Neural cell (in vitro differentiated cells): Measurements from ENCODE around the gene PLXDC2. TPM values are rescaled to one million over a fixed set of nuclear protein-coding genes. Genes with fewer than 3 reads are reported as not detected.

ENCODE experiments used
- H2AFZ ChIP-seq: fragments of 200-600, 300-800 bp; sonication (generic), shearing (Covaris generic); 2 replicates; pipeline ENCODE4 v1.6.0; 2014; ENCODE audit warnings: low read depth, mild to moderate bottlenecking, antibody characterized with exemption, low read length, moderate library complexity
- H3F3A ChIP-seq: fragments of 200-600 bp; shearing (Covaris generic); 2 replicates; pipeline ENCODE4 v1.6.1; 2016; ENCODE audit warnings: mild to moderate bottlenecking, moderate library complexity, mixed read lengths, antibody characterized with exemption, low read length; ENCODE audit not compliant: insufficient read depth, poor library complexity, severe bottlenecking
- H3K27ac ChIP-seq: fragments of 200-600, 300-800 bp; sonication (generic), shearing (Covaris generic); 2 replicates; pipeline ENCODE4 v1.5.1; 2014; ENCODE audit warnings: mild to moderate bottlenecking, low read length, moderate library complexity
- H3K27me3 ChIP-seq: fragments of 300-800, 200-600 bp; sonication (generic), shearing (Covaris generic); 2 replicates; pipeline ENCODE4 v1.6.0; 2014; ENCODE audit warnings: mild to moderate bottlenecking, low read depth, low read length, moderate library complexity; ENCODE audit not compliant: insufficient read depth
- H3K36me3 ChIP-seq: fragments of 300-800, 200-600 bp; sonication (generic), shearing (Covaris generic); 2 replicates; pipeline ENCODE4 v1.5.1; 2014; ENCODE audit warnings: mild to moderate bottlenecking, antibody characterized with exemption, low read length, moderate library complexity; ENCODE audit not compliant: insufficient read depth
- H3K4me2 ChIP-seq: fragments of 300-800, 200-600 bp; sonication (generic), shearing (Covaris generic); 2 replicates; pipeline ENCODE4 v1.6.0; 2014; ENCODE audit warnings: mild to moderate bottlenecking, low read length
- H3K4me3 ChIP-seq: fragments of 300-800, 200-600 bp; sonication (generic), shearing (Covaris generic); 2 replicates; pipeline ENCODE4 v1.5.1; 2014; ENCODE audit warnings: mild to moderate bottlenecking, low read length, moderate library complexity
- H3K79me2 ChIP-seq: fragments of 200-600 bp; shearing (Covaris generic); replicated peaks from 2 replicates; pipeline ENCODE4 v1.6.0; 2014; ENCODE audit warnings: mild to moderate bottlenecking, low read length, moderate library complexity; ENCODE audit not compliant: insufficient read depth
- H3K9ac ChIP-seq: fragments of 300-800, 200-600 bp; sonication (generic), shearing (Covaris generic); 2 replicates; pipeline ENCODE4 v1.6.1; 2016; ENCODE audit warnings: mild to moderate bottlenecking, low read length, mixed read lengths
- H3K9me2 ChIP-seq: fragments of 200-600 bp; shearing (Covaris generic); 2 replicates; pipeline ENCODE4 v1.6.1; 2016; ENCODE audit warnings: mild to moderate bottlenecking, low read length, mixed read lengths; ENCODE audit not compliant: insufficient read depth
- H3K9me3 ChIP-seq: fragments of 200-600, 300-800 bp; sonication (generic), shearing (Covaris generic); 2 replicates; pipeline ENCODE4 v1.6.1; 2016; ENCODE audit warnings: mild to moderate bottlenecking, mixed run types, low read length, moderate library complexity, mixed read lengths
- H4K20me1 ChIP-seq: fragments of 200-600 bp; shearing (Covaris generic); 2 replicates; pipeline ENCODE4 v1.6.1; 2016; ENCODE audit warnings: mild to moderate bottlenecking, mixed run types; ENCODE audit not compliant: insufficient read depth
- EP300 ChIP-seq: fragments of 450-650 bp; conservative IDR thresholded peaks from 2 replicates; pipeline ENCODE4 v1.6.1; 2014; ENCODE audit warnings: antibody characterized with exemption, mild to moderate bottlenecking, moderate library complexity; ENCODE audit not compliant: poor library complexity, severe bottlenecking
- EZH2 ChIP-seq: fragments of 200-600, 300-800 bp; shearing (Covaris generic), sonication (generic); IDR thresholded peaks from 2 replicates; pipeline ENCODE4 v1.6.1; 2014; ENCODE audit warnings: antibody characterized with exemption, low read length, borderline replicate concordance, mild to moderate bottlenecking; ENCODE audit not compliant: insufficient read depth, poor library complexity, severe bottlenecking
- MXI1 ChIP-seq: fragments of 450-650 bp; conservative IDR thresholded peaks from 2 replicates; pipeline ENCODE4 v1.6.1; 2014; ENCODE audit warnings: antibody characterized with exemption, mild to moderate bottlenecking; ENCODE audit not compliant: poor library complexity, severe bottlenecking
- POLR2AphosphoS5 ChIP-seq: IDR thresholded peaks from 2 replicates; pipeline ENCODE4 v1.6.1; 2012
- RAD21 ChIP-seq: fragments of 450-650 bp; conservative IDR thresholded peaks from 2 replicates; pipeline ENCODE4 v1.6.1; 2014; ENCODE audit warnings: antibody characterized with exemption, mild to moderate bottlenecking, moderate library complexity
- SMC3 ChIP-seq: fragments of 450-650 bp; conservative IDR thresholded peaks from 2 replicates; pipeline ENCODE4 v1.6.1; 2014; ENCODE audit warnings: antibody characterized with exemption, mild to moderate bottlenecking, moderate library complexity; ENCODE audit not compliant: poor library complexity
- TAF1 ChIP-seq: IDR thresholded peaks from 2 replicates; pipeline ENCODE4 v1.6.1; 2012; ENCODE audit warnings: low read depth
- polyA plus RNA-seq: library from polyadenylated mRNA; depleted of rRNA; stranded (reverse); fragments of >200 nt; gene quantifications from 2 replicates; pipeline ENCODE4 v1.2.3, GENCODE V29; 2014
- TF ChIP-seq, protein P1 (sequence below): IDR thresholded peaks from 2 replicates; pipeline ENCODE4 v1.6.1; 2012; ENCODE audit warnings: borderline replicate concordance
- TF ChIP-seq, protein P2 (sequence below): fragments of 450-650 bp; IDR thresholded peaks from 2 replicates; pipeline ENCODE4 v1.5.1; 2014; ENCODE audit warnings: antibody characterized with exemption, mild to moderate bottlenecking, moderate library complexity; ENCODE audit not compliant: poor library complexity, severe bottlenecking

PLXDC2 gene
- polyA plus RNA-seq, 1 donor from 2014 or later = 2.3 TPM

DNA sequence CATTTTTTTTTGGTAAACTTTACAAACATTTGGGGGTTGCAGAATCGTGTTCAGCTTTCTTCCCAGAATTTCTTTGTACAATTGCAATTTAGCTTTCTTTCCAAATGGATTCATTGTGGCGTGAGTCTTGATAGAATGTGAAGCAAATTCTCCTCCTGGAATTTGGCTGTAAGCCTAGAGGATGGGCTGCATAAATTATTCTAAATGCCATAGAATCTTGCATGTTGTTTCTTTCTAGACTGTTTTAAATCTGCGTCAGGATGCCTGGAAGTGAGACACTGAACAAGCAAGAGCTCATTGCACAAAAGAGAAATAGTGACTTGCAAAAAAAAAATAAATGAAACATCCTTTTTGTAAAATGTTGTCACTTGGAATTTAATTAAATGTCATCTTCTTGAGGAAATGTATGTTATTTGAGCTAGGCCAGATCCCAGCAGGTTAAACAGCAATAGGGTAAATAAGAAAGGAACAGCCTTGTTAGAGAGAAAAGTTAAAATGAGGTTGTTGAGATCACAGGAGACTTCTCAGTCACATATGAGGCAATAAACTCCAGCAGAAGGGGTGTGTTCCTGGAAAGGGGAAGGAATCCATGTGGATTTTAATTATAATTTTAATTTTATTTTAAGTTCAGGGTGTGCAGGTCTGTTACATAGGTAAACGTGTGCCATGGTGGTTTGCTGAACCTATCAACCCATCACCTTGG lies 483.0 kb downstream of the PLXDC2 start:
- Histone ChIP-seq H4K20me1 (no peaks in the 10 kb centered on the region), H3K9ac (no peak overlapping the region), H3K79me2 (no peaks in the 10 kb centered on the region), H3K4me2 (no peak overlapping the region), H3K9me2 (no peaks in the 10 kb centered on the region), H3K9me3 (no peaks in the 10 kb centered on the region), H3K27me3 (no peaks in the 10 kb centered on the region), H3K27ac (no peak overlapping the region), H3F3A (no peaks in the 10 kb centered on the region), H2AFZ (no peak overlapping the region), H3K36me3 (no peaks in the 10 kb centered on the region), H3K4me3 (no peak overlapping the region)
- no peak for TF ChIP-seq TAF1
- no peak for TF ChIP-seq MXI1
- TF ChIP-seq, protein P1, sequence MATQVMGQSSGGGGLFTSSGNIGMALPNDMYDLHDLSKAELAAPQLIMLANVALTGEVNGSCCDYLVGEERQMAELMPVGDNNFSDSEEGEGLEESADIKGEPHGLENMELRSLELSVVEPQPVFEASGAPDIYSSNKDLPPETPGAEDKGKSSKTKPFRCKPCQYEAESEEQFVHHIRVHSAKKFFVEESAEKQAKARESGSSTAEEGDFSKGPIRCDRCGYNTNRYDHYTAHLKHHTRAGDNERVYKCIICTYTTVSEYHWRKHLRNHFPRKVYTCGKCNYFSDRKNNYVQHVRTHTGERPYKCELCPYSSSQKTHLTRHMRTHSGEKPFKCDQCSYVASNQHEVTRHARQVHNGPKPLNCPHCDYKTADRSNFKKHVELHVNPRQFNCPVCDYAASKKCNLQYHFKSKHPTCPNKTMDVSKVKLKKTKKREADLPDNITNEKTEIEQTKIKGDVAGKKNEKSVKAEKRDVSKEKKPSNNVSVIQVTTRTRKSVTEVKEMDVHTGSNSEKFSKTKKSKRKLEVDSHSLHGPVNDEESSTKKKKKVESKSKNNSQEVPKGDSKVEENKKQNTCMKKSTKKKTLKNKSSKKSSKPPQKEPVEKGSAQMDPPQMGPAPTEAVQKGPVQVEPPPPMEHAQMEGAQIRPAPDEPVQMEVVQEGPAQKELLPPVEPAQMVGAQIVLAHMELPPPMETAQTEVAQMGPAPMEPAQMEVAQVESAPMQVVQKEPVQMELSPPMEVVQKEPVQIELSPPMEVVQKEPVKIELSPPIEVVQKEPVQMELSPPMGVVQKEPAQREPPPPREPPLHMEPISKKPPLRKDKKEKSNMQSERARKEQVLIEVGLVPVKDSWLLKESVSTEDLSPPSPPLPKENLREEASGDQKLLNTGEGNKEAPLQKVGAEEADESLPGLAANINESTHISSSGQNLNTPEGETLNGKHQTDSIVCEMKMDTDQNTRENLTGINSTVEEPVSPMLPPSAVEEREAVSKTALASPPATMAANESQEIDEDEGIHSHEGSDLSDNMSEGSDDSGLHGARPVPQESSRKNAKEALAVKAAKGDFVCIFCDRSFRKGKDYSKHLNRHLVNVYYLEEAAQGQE = no peak
- TF ChIP-seq SMC3 = no peak
- TF ChIP-seq POLR2AphosphoS5 = no peak
- TF ChIP-seq RAD21 = no peak
- TF ChIP-seq EP300 = no peak
- TF ChIP-seq, protein P2, sequence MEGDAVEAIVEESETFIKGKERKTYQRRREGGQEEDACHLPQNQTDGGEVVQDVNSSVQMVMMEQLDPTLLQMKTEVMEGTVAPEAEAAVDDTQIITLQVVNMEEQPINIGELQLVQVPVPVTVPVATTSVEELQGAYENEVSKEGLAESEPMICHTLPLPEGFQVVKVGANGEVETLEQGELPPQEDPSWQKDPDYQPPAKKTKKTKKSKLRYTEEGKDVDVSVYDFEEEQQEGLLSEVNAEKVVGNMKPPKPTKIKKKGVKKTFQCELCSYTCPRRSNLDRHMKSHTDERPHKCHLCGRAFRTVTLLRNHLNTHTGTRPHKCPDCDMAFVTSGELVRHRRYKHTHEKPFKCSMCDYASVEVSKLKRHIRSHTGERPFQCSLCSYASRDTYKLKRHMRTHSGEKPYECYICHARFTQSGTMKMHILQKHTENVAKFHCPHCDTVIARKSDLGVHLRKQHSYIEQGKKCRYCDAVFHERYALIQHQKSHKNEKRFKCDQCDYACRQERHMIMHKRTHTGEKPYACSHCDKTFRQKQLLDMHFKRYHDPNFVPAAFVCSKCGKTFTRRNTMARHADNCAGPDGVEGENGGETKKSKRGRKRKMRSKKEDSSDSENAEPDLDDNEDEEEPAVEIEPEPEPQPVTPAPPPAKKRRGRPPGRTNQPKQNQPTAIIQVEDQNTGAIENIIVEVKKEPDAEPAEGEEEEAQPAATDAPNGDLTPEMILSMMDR = no peak
- TF ChIP-seq EZH2 = no peak

DNA sequence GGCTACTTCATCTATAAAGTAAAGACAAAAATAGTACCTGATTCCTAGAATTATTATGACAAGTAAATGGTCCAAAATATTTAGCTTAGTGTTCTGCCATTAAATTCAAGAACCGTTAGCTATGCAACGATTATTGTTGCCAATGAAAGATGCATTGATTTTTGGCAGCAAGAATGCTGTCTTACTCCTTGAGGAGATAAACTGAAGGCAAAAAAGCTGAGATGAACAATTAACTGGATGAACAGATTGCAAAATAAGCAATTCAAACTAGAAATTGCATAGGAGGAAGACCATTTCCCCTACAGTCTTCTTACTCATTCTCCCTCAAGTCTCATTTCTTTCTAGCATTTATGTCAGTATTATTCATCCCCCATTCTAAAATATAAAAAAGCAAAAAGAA lies 484.5 kb downstream of the PLXDC2 start:
- Histone ChIP-seq H3K79me2 (no peaks in the 10 kb centered on the region), H3K9me2 (no peaks in the 10 kb centered on the region), H3K4me3 (no peak overlapping the region), H4K20me1 (no peaks in the 10 kb centered on the region), H2AFZ (no peak overlapping the region), H3K27ac (no peak overlapping the region), H3F3A (no peaks in the 10 kb centered on the region), H3K9ac (no peak overlapping the region), H3K36me3 (no peaks in the 10 kb centered on the region), H3K4me2 (no peak overlapping the region), H3K27me3 (no peaks in the 10 kb centered on the region), H3K9me3 (no peaks in the 10 kb centered on the region)
- TF ChIP-seq EP300 (no peak), SMC3 (no peak), MXI1 (no peak), POLR2AphosphoS5 (no peak), RAD21 (no peak), EZH2 (no peak), TAF1 (no peak)
- TF ChIP-seq, protein P2 = no peak
- TF ChIP-seq, protein P1 = no peak
